ENCODE measurements around the gene HTRA3. TPM values are rescaled to one million over a fixed set of nuclear protein-coding genes. Genes with fewer than 3 reads are reported as not detected.

HTRA3 gene
- total and polyA plus RNA-seq, 2 of the 4 experiments (the other 2 are of a cell fraction) = 1.3 to 9.5 TPM

DNA sequence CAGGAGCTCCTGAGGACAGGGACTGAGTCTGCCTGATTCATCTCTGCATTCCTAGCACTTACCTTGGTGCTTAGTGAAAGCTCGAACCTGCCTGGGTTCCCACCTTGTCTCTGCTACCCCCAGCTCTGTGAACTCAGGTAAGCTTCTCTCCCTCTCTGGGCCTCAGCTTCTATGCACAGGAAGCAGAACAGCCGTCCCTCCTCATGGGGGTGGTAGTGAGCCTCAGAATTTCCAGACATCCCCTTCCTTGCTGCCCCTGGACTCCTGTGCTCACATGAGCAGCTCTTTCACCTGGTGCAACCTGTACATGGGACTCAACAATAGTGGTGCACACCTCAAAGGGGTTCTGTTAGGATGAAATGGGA lies 50.8 kb downstream of the HTRA3 start:
- CTCF ChIA-PET = interaction anchor here (1.1 kb wide), 1 partner anchor 53 kb away, joined by 3 read pairs; no protein-coding TSS in a partner anchor
- Histone ChIP-seq H3K4me2 (ENCODE audit: low read depth, low read length) (no peak overlapping the region), H2AFZ (replicated peaks; ENCODE audit: low read length, poor library complexity) (no peak overlapping the region), H3K9ac (ENCODE audit: low read depth, low read length) (no peak overlapping the region), H2AK9ac (replicated peaks; ENCODE audit: low read depth, low read length, poor library complexity) (no peak overlapping the region), H4K91ac (ENCODE audit: insufficient read depth, low read depth, low read length) (no peak overlapping the region), H3K36me3 (ENCODE audit: control insufficient read depth, insufficient read depth, low read length) (no peaks in the 10 kb centered on the region), H3K4me1 (ENCODE audit: control insufficient read depth, insufficient read depth, low read length) (peaks cover 12% of the 10 kb centered on the region), H3K56ac (ENCODE audit: extremely low read depth, insufficient read depth, low read length) (no peak overlapping the region), H3K23ac (ENCODE audit: low read depth, low read length) (no peak overlapping the region), H2BK20ac (ENCODE audit: low read depth, low read length) (no peak overlapping the region), H3K18ac (ENCODE audit: low read depth, low read length) (no peak overlapping the region), H2BK5ac (ENCODE audit: low read depth, low read length, poor library complexity, severe bottlenecking) (no peak overlapping the region), H3K14ac (replicated peaks; ENCODE audit: low read depth, low read length) (no peak overlapping the region), H3K27ac (ENCODE audit: insufficient read depth, low read length) (no peak overlapping the region), H3K27me3 (ENCODE audit: control insufficient read depth, insufficient read depth, low read length) (no peaks in the 10 kb centered on the region), H2BK120ac (ENCODE audit: low read depth, low read length) (no peak overlapping the region), H3K9me1 (ENCODE audit: insufficient read depth, low read length) (peaks cover 15% of the 10 kb centered on the region), H3K4ac (ENCODE audit: low read depth, low read length) (no peak overlapping the region), H3K4me3 (ENCODE audit: insufficient read depth, low read depth, low read length) (no peak overlapping the region), H3K79me1 (ENCODE audit: low read depth in 1 of 2, low read length in 2 of 2) (no peaks in the 10 kb centered on the region), H4K20me1 (ENCODE audit: insufficient read depth, low read length) (no peaks in the 10 kb centered on the region; the same call in 1 of the 2 replicates), H2AK5ac (ENCODE audit: low read depth, low read length) (no peak overlapping the region), H3K9me3 (ENCODE audit: control insufficient read depth, insufficient read depth, low read length) (no peaks in the 10 kb centered on the region), H2BK15ac (ENCODE audit: low read depth, low read length) (no peak overlapping the region), H4K8ac (ENCODE audit: low read depth in 2 of 2, low read length in 2 of 2) (no peak overlapping the region), H4K5ac (ENCODE audit: low read depth, low read length) (no peak overlapping the region)
- dilution Hi-C loops (cut with HindIII; ENCODE audit: low sequenced_read_pairs, unreplicated experiment) = no loop called here
- WGBS, 2 experiments (ENCODE audit: extremely low coverage in 2 of 2, insufficient read length in 1 of 2) = no CpG with 5 or more reads among the region's 2 CpGs
- POLR2A ChIA-PET (ENCODE audit: unreplicated experiment) = no interaction called here
- TF ChIP-seq, protein P1, sequence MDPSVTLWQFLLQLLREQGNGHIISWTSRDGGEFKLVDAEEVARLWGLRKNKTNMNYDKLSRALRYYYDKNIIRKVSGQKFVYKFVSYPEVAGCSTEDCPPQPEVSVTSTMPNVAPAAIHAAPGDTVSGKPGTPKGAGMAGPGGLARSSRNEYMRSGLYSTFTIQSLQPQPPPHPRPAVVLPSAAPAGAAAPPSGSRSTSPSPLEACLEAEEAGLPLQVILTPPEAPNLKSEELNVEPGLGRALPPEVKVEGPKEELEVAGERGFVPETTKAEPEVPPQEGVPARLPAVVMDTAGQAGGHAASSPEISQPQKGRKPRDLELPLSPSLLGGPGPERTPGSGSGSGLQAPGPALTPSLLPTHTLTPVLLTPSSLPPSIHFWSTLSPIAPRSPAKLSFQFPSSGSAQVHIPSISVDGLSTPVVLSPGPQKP (IDR thresholded peaks at IDR 0.05; ENCODE audit: borderline replicate concordance, low read depth, low read length) = no peak
- TF ChIP-seq CEBPB (IDR thresholded peaks at IDR 0.05; ENCODE audit: low read depth, low read length) = no peak
- TF ChIP-seq RAD21 (IDR thresholded peaks at IDR 0.05; ENCODE audit: low read length) = no peak
- no peak for TF ChIP-seq POLR2A (IDR thresholded peaks at IDR 0.05; ENCODE audit: low read depth, low read length)
- no peak for TF ChIP-seq RFX5 (IDR thresholded peaks at IDR 0.05; ENCODE audit: low read depth, low read length)
- no peak for TF ChIP-seq SMC3 (IDR thresholded peaks at IDR 0.05; ENCODE audit: low read depth, low read length)
- TF ChIP-seq, protein P2, sequence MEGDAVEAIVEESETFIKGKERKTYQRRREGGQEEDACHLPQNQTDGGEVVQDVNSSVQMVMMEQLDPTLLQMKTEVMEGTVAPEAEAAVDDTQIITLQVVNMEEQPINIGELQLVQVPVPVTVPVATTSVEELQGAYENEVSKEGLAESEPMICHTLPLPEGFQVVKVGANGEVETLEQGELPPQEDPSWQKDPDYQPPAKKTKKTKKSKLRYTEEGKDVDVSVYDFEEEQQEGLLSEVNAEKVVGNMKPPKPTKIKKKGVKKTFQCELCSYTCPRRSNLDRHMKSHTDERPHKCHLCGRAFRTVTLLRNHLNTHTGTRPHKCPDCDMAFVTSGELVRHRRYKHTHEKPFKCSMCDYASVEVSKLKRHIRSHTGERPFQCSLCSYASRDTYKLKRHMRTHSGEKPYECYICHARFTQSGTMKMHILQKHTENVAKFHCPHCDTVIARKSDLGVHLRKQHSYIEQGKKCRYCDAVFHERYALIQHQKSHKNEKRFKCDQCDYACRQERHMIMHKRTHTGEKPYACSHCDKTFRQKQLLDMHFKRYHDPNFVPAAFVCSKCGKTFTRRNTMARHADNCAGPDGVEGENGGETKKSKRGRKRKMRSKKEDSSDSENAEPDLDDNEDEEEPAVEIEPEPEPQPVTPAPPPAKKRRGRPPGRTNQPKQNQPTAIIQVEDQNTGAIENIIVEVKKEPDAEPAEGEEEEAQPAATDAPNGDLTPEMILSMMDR (conservative IDR thresholded peaks at IDR 0.05; ENCODE audit: low read depth, low read length) = no peak
- no peak for TF ChIP-seq FOS (IDR thresholded peaks at IDR 0.05; ENCODE audit: low read depth, low read length)
- in situ Hi-C loops (cut with MboI; ENCODE audit: low sequenced_read_pairs) = no loop called here
- intact Hi-C loops (cut with micrococcal nuclease) = no loop called here
- no peak for ATAC-seq (ENCODE audit: low read depth)
- no TSS peak for BruUV-seq (replicated peaks)
- no peak for DNase-seq

All from IMR-90 (cell line).